Activated naive CD4-positive, alpha-beta T cell treated with anti-CD3 and anti-CD28 coated beads, Interleukin-2, amount 10 ng/mL, durations not matched to agents 7 days and 5 days (primary cell): ENCODE results near the gene TMEM225B.

Source experiments
- CTCF ChIA-PET: fragments of 350-600 bp; sonication (Branson Sonifier 250); formaldehyde crosslinking; loops from one replicate; lab custom pipeline; 2021; ENCODE audit warnings: antibody characterized with exemption; lab: Charles Lee
- DNase-seq: peaks from one replicate; pipeline ENCODE4 v3.0.0-alpha.2; 2020
- H3K27ac Mint-ChIP-seq: one replicate; pipeline ENCODE4 v1.8.0; 2021; ENCODE audit warnings: mild to moderate bottlenecking, moderate library complexity, mixed read lengths
- H3K27me3 Mint-ChIP-seq: one replicate; pipeline ENCODE4 v1.8.0; 2021; ENCODE audit warnings: mild to moderate bottlenecking, mixed read lengths
- H3K36me3 Mint-ChIP-seq: one replicate; pipeline ENCODE4 v1.8.0; 2021; ENCODE audit warnings: mixed read lengths
- H3K4me1 Mint-ChIP-seq: one replicate; pipeline ENCODE4 v1.8.0; 2021; ENCODE audit warnings: mixed read lengths
- H3K4me3 Mint-ChIP-seq: one replicate; pipeline ENCODE4 v1.8.0; 2021; ENCODE audit warnings: mild to moderate bottlenecking, moderate library complexity, mixed read lengths
- H3K9me3 Mint-ChIP-seq: one replicate; pipeline ENCODE4 v1.8.0; 2021; ENCODE audit warnings: mixed read lengths

TMEM225B gene

GRCh38 chr7:99599836-99600235 lies 1.8 kb downstream of the TMEM225B start:
- Mint-ChIP-seq H3K36me3 (no peaks in the 10 kb centered on the region), H3K27ac (no peak overlapping the region)
- DNase-seq = no peak

DNA sequence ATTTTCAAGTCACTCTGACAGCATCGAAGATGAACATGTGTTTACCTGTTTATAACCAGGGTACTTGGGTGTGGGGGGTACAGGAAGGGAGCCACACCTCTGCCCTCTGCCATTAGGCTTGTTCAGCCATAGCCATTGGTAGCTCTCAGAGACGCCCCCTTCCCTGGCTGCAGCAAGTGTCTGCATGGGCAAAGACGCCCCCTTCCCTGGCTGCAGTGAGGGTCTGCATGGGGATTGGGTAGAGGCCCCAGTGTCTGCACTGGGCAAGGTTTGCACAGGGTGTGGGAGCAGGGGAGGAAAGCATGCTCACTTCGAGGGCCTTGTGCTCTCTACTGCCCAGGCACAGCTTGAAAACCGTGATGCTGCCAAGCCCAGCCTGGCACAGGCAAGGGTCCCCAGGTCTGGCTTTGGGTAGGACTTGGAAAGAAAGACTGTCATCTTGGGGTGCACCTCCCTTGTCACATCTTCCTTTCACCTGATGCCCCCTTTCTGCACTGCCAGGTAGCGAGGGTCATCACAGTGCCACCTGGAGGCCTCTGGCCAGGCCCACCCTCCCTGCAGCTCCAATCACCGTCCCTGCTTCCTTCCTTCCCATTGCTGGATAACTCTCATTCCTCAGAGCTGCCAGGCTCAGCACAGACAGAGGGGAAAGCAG lies 3.7 kb downstream of the TMEM225B start:
- no peak for DNase-seq
- Mint-ChIP-seq H3K27me3 (peaks cover 3% of the 10 kb centered on the region), H3K4me1 (peaks cover 8% of the 10 kb centered on the region), H3K36me3 (no peaks in the 10 kb centered on the region), H3K4me3 (no peak overlapping the region), H3K9me3 (no peaks in the 10 kb centered on the region), H3K27ac (no peak overlapping the region)
- CTCF ChIA-PET = no interaction called here

More at GRCh38 chr7:99599836-99600235, 1.8 kb downstream of the TMEM225B start:
- CTCF ChIA-PET = no interaction called here
- H3K9me3 Mint-ChIP-seq = no peaks in the 10 kb centered on the region
- H3K4me3 Mint-ChIP-seq = no peak overlapping the region
- no peaks in the 10 kb centered on the region for H3K27me3 Mint-ChIP-seq
- peaks cover 8% of the 10 kb centered on the region for H3K4me1 Mint-ChIP-seq

- Mint-ChIP-seq H3K36me3 (no peaks in the 10 kb centered on the region), H3K27me3 (peaks cover 16% of the 10 kb centered on the region), H3K4me1 (peaks cover 8% of the 10 kb centered on the region), H3K27ac (no peak overlapping the region), H3K4me3 (no peak overlapping the region), H3K9me3 (no peaks in the 10 kb centered on the region)
- no peak for DNase-seq
- CTCF ChIA-PET = interaction anchor here (0.7 kb wide), 1 partner anchor 1792 kb away, joined by 3 read pairs; no protein-coding TSS in a partner anchor
These were observed 7.5 kb downstream of the TMEM225B start for GRCh38 chr7:99605527-99605926.

- H3K27ac Mint-ChIP-seq = no peak overlapping the region
- peaks cover 16% of the 10 kb centered on the region for H3K27me3 Mint-ChIP-seq
- peaks cover 8% of the 10 kb centered on the region for H3K4me1 Mint-ChIP-seq
- H3K4me3 Mint-ChIP-seq = no peak overlapping the region
- no peaks in the 10 kb centered on the region for H3K9me3 Mint-ChIP-seq
- no peaks in the 10 kb centered on the region for H3K36me3 Mint-ChIP-seq
- CTCF ChIA-PET = no interaction called here
- no peak for DNase-seq
These were observed 8.5 kb downstream of the TMEM225B start for GRCh38 chr7:99606531-99606930.

GRCh38 chr7:99607548-99607947 lies 9.5 kb downstream of the TMEM225B start:
- Mint-ChIP-seq H3K4me1 (peaks cover 5% of the 10 kb centered on the region), H3K36me3 (no peaks in the 10 kb centered on the region), H3K4me3 (no peak overlapping the region), H3K27ac (no peak overlapping the region), H3K9me3 (no peaks in the 10 kb centered on the region), H3K27me3 (peaks cover 16% of the 10 kb centered on the region)
- CTCF ChIA-PET = interaction anchor here (0.9 kb wide), 1 partner anchor 35 kb away, joined by 3 read pairs; no protein-coding TSS in a partner anchor
- no peak for DNase-seq

- H3K9me3 Mint-ChIP-seq = no peaks in the 10 kb centered on the region
- H3K36me3 Mint-ChIP-seq = peaks cover 26% of the 10 kb centered on the region
- no peak overlapping the region for H3K27ac Mint-ChIP-seq
- DNase-seq = no peak
- no peak overlapping the region for H3K4me3 Mint-ChIP-seq
- peaks cover 13% of the 10 kb centered on the region for H3K27me3 Mint-ChIP-seq
- CTCF ChIA-PET = no interaction called here
- H3K4me1 Mint-ChIP-seq = peaks cover 47% of the 10 kb centered on the region
These were observed 16.4 kb downstream of the TMEM225B start for GRCh38 chr7:99614495-99614894.

- CTCF ChIA-PET = interaction anchor here (1.0 to 1.7 kb wide), 2 partner anchors 12 to 135 kb away, joined by 3 to 5 read pairs; no protein-coding TSS in a partner anchor
- H3K4me1 Mint-ChIP-seq = peaks cover 55% of the 10 kb centered on the region
- no peaks in the 10 kb centered on the region for H3K9me3 Mint-ChIP-seq
- H3K4me3 Mint-ChIP-seq = peak overlapping the region; percentile 97
- peaks cover 39% of the 10 kb centered on the region for H3K36me3 Mint-ChIP-seq
- H3K27ac Mint-ChIP-seq = peak overlapping the region; percentile 95
- no peak for DNase-seq
- peaks cover 8% of the 10 kb centered on the region for H3K27me3 Mint-ChIP-seq
These were observed 17.9 kb downstream of the TMEM225B start for GRCh38 chr7:99615989-99616358.

DNA sequence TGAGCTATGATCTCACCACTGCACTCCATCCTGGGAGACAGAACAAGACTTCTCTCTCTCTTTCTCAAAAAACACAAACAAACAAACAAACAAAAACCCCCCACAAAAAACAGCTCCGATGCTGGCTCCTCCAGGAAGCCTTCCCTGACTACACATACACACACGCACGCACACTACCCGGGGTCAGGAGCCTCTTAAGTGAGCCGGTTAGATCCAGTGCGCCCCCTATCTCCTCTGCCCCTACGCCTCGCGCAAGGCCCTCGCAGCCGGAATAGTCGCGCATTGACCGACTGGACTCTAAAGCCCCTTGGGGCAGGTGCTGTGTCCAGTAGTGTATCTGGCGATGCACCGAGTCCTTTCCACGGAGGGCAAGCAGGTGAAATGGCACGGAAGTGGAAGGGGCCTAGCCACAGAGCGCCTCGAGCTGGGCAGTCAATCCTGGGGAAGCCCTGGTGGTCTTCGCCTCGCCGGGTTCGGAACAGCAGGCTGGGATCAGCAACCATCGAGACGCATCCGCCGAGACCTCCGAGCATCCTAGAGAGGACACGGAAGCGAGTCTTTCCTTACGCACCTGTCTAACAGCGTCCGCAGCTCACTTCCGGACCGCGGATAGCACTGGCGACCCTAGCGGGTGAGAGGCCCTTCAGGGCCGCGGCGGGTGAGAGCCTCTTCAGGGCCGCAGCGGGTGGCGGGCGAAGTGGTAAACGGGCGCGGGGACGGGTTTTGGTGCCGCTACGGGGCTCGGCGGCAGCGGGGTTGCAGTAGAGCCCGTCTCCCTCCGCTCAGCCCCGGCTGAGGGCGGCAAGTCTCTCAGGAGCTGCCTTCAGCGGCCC lies 18.5 kb downstream of the TMEM225B start, which contains the start of gene ZSCAN25:
Gene ZSCAN25, plus strand, starts transcription at position 588 of the 833 bp plus-strand sequence. CDS start 2,661 bp downstream, outside the sequence.
- peaks cover 60% of the 10 kb centered on the region for H3K4me1 Mint-ChIP-seq
- H3K27ac Mint-ChIP-seq = peak within 1 kb of the TSS; percentile 95
- no peaks in the 10 kb centered on the region for H3K9me3 Mint-ChIP-seq
- CTCF ChIA-PET = interaction anchor here (0.6 to 1.7 kb wide), 3 partner anchors 11 to 136 kb away, joined by 3 to 5 read pairs (median 3); no protein-coding TSS in a partner anchor
- H3K27me3 Mint-ChIP-seq = peaks cover 8% of the 10 kb centered on the region
- H3K4me3 Mint-ChIP-seq = peak within 1 kb of the TSS; percentile 97
- DNase-seq = peak; percentile 91
- peaks cover 45% of the 10 kb centered on the region for H3K36me3 Mint-ChIP-seq

DNA sequence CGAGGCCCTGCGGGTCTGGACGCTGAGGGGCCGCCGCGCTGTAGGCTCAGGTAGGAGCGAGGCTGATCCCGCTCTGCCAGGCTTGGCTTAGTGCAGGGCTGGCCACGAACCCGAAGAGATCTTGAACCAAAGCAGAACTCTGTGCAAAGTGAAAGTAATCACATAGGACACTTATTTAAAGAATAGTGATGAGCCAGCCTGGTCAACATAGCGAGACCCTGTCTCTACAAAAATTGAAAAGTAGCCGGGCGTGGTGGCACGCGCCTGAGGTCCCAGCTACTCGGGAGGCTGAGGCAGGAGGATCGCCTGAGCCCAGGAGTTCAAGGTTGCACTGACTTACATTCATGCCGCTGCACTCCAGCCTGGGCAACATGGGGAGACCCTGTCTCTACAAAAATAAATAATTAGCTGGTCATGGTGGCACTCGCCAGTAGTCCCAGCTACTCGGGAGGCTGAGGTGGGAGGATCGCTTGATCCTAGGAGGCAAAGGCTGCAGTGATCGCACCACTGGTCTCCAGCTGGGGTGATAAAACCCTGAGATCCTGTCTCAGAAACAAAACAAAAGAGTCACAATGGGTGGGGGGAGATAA lies 19.2 kb downstream of the TMEM225B start:
- peak overlapping the region; percentile 97 for H3K4me3 Mint-ChIP-seq

GRCh38 chr7:99618726-99619125 lies 20.7 kb downstream of the TMEM225B start:
- Mint-ChIP-seq H3K4me1 (peaks cover 77% of the 10 kb centered on the region), H3K4me3 (peak overlapping the region; percentile 97), H3K9me3 (no peaks in the 10 kb centered on the region), H3K27me3 (peaks cover 8% of the 10 kb centered on the region), H3K36me3 (peaks cover 64% of the 10 kb centered on the region), H3K27ac (peak overlapping the region; percentile 50)
- no peak for DNase-seq
- CTCF ChIA-PET = no interaction called here

More for the DNA sequence above, 19.2 kb downstream of the TMEM225B start:
- CTCF ChIA-PET = interaction anchor here (0.6 to 1.0 kb wide), 2 partner anchors 14 to 135 kb away, joined by 3 read pairs; no protein-coding TSS in a partner anchor
- H3K27ac Mint-ChIP-seq = peak overlapping the region; percentile 95
- H3K9me3 Mint-ChIP-seq = no peaks in the 10 kb centered on the region
- H3K36me3 Mint-ChIP-seq = peaks cover 50% of the 10 kb centered on the region
- peaks cover 8% of the 10 kb centered on the region for H3K27me3 Mint-ChIP-seq
- DNase-seq = no peak
- peaks cover 63% of the 10 kb centered on the region for H3K4me1 Mint-ChIP-seq

DNA sequence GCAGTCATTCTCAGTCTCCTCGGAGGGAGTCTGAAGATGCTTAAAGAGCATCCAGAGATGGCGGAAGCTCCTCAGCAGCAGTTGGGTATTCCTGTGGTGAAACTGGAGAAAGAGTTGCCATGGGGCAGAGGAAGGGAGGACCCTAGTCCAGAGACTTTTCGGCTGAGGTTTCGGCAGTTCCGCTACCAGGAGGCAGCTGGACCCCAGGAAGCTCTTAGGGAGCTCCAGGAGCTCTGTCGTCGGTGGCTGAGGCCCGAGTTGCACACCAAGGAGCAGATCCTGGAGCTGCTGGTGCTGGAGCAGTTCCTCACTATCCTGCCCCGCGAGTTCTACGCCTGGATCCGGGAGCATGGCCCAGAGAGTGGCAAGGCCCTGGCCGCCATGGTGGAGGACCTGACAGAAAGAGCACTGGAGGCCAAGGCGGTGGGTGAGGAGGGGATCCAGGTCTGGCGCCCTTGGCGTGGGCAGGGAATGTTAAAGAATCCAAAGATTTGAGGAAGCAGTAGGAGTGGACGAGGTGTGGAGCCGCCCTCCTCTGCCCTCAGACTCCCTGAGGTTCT lies 21.6 kb downstream of the TMEM225B start:
- Mint-ChIP-seq H3K36me3 (peaks cover 74% of the 10 kb centered on the region), H3K9me3 (no peaks in the 10 kb centered on the region), H3K27me3 (peaks cover 8% of the 10 kb centered on the region), H3K27ac (no peak overlapping the region), H3K4me1 (peaks cover 86% of the 10 kb centered on the region), H3K4me3 (no peak overlapping the region)
- DNase-seq = no peak
- CTCF ChIA-PET = no interaction called here

GRCh38 chr7:99621271-99621670 lies 23.2 kb downstream of the TMEM225B start:
- CTCF ChIA-PET = interaction anchor here (1.5 kb wide), 1 partner anchor 9 kb away, joined by 4 read pairs; no protein-coding TSS in a partner anchor
- H3K9me3 Mint-ChIP-seq = no peaks in the 10 kb centered on the region
- H3K27me3 Mint-ChIP-seq = peaks cover 6% of the 10 kb centered on the region
- peaks cover 90% of the 10 kb centered on the region for H3K36me3 Mint-ChIP-seq
- DNase-seq = no peak
- H3K4me1 Mint-ChIP-seq = peaks cover 87% of the 10 kb centered on the region
- peak overlapping the region; percentile 47 for H3K27ac Mint-ChIP-seq
- H3K4me3 Mint-ChIP-seq = no peak overlapping the region

GRCh38 chr7:99622596-99622995 lies 24.5 kb downstream of the TMEM225B start:
- peaks cover 89% of the 10 kb centered on the region for H3K36me3 Mint-ChIP-seq
- H3K27ac Mint-ChIP-seq = peak overlapping the region; percentile 95
- H3K4me1 Mint-ChIP-seq = peaks cover 76% of the 10 kb centered on the region
- CTCF ChIA-PET = no interaction called here
- DNase-seq = no peak
- no peaks in the 10 kb centered on the region for H3K9me3 Mint-ChIP-seq
- H3K4me3 Mint-ChIP-seq = no peak overlapping the region
- H3K27me3 Mint-ChIP-seq = no peaks in the 10 kb centered on the region
